H1 (cell line): Measurements from ENCODE around the gene FRMD5. TPM values are rescaled to one million over a fixed set of nuclear protein-coding genes. Genes with fewer than 3 reads are reported as not detected.

Experiments
- CTCF ChIA-PET: fragments of 300-600 bp; sonication (Branson Sonifier 250); formaldehyde crosslinking; loops from one replicate; lab custom pipeline; 2021; ENCODE audit not compliant: partially characterized antibody; lab: Charles Lee
- POLR2A ChIA-PET: fragments of 300-600 bp; sonication (Branson Sonifier 250); formaldehyde crosslinking; loops from one replicate; lab custom pipeline; 2021; ENCODE audit warnings: inconsistent platforms; ENCODE audit not compliant: partially characterized antibody; lab: Charles Lee
- DNase-seq, 2 experiments: peaks; one replicate each; pipeline versions ENCODE4 v3.0.0 to v3.0.0-alpha.2; 2010 to 2022; ENCODE audit warnings: low spot score in 2 of 2, low read depth in 1 of 2, mixed read lengths in 1 of 2
- FAIRE-seq: peaks from 2 replicates; lab custom pipeline; 2011; peaks lifted over from hg19 to GRCh38; lab: Jason Lieb, UNC
- H2AFZ ChIP-seq: 2 replicates; pipeline ENCODE4 v1.8.1; 2012; ENCODE audit warnings: low read length, inconsistent platforms
- H2AK5ac ChIP-seq: 2 replicates; pipeline ENCODE4 v1.6.1; 2013; ENCODE audit warnings: low read depth, low read length
- H2BK120ac ChIP-seq: replicated peaks from 2 replicates; pipeline ENCODE3; 2013; ENCODE audit warnings: low read depth, low read length, inconsistent platforms
- H2BK12ac ChIP-seq: 2 replicates; pipeline ENCODE4 v1.6.1; 2013; ENCODE audit warnings: low read depth, low read length
- H2BK15ac ChIP-seq: 2 replicates; pipeline ENCODE4 v1.6.1; 2013; ENCODE audit warnings: low read length
- H2BK20ac ChIP-seq: 2 replicates; pipeline ENCODE4 v1.6.1; 2013; ENCODE audit warnings: low read length
- H2BK5ac ChIP-seq: 2 replicates; pipeline ENCODE4 v1.6.1; 2013; ENCODE audit warnings: low read depth, low read length
- H3K14ac ChIP-seq: 2 replicates; pipeline ENCODE4 v1.6.1; 2013; ENCODE audit warnings: inconsistent platforms; ENCODE audit not compliant: insufficient read length
- H3K18ac ChIP-seq: 2 replicates; pipeline ENCODE4 v1.6.1; 2013; ENCODE audit warnings: low read length; ENCODE audit errors: extremely low read depth
- H3K23ac ChIP-seq: 2 replicates; pipeline ENCODE4 v1.6.1; 2013; ENCODE audit warnings: inconsistent platforms; ENCODE audit not compliant: insufficient read length
- H3K23me2 ChIP-seq: 2 replicates; pipeline ENCODE4 v1.6.1; 2013; ENCODE audit warnings: low read depth, low read length
- H3K27ac ChIP-seq: 2 replicates; pipeline ENCODE4 v1.6.1; 2011; ENCODE audit warnings: low read depth, low read length, inconsistent platforms
- H3K27me3 ChIP-seq, 4 experiments: replicated peaks in 1 of 4; 1 replicate in 1 of 4; 2 replicates in 3 of 4; pipeline versions ENCODE4 v1.6.1 to v1.8.1; 2011 to 2013; ENCODE audit warnings: low read length in 3 of 4, mild to moderate bottlenecking in 3 of 4, inconsistent platforms in 2 of 4, mixed read lengths in 2 of 4, moderate library complexity in 1 of 4; ENCODE audit not compliant: control insufficient read depth in 3 of 4, insufficient read depth in 3 of 4; ENCODE audit errors: extremely low read depth in 1 of 4
- H3K36me3 ChIP-seq, 4 experiments: 2 replicates each; pipeline versions ENCODE4 v1.6.1 to v1.8.1; 2011 to 2013; ENCODE audit warnings: mild to moderate bottlenecking in 4 of 4, low read length in 3 of 4, moderate library complexity in 2 of 4, control low read depth in 1 of 4, inconsistent platforms in 1 of 4; ENCODE audit not compliant: insufficient read depth in 4 of 4, control insufficient read depth in 2 of 4
- H3K4ac ChIP-seq: replicated peaks from 2 replicates; pipeline ENCODE3; 2013; ENCODE audit warnings: low read length, low read depth, mixed read lengths, inconsistent platforms; ENCODE audit not compliant: insufficient read length
- H3K4me1 ChIP-seq, 4 experiments: replicated peaks in 1 of 4; 1 replicate in 1 of 4; 2 replicates in 3 of 4; pipeline versions ENCODE4 v1.6.1 to v1.8.1; 2011 to 2013; ENCODE audit warnings: low read length in 3 of 4, inconsistent platforms in 2 of 4, mixed read lengths in 1 of 4; ENCODE audit not compliant: insufficient read depth in 4 of 4, control insufficient read depth in 3 of 4
- H3K4me2 ChIP-seq, 2 experiments: 2 replicates each; pipeline versions ENCODE4 v1.6.1 to v1.8.1; 2011 to 2013; ENCODE audit warnings: low read depth in 2 of 2, low read length in 2 of 2, control low read depth in 1 of 2, inconsistent platforms in 1 of 2, mild to moderate bottlenecking in 1 of 2; ENCODE audit not compliant: insufficient read depth in 1 of 2
- H3K4me3 ChIP-seq, 4 experiments: fragments of 200-600, 300-600 bp in 1 of 4; sonication (generic), shearing (Covaris generic), sonication (Bioruptor Twin) in 1 of 4; 2 replicates each; pipeline versions ENCODE4 v1.5.1 to v1.8.1; 2011 to 2016; ENCODE audit warnings: low read length in 4 of 4, low read depth in 3 of 4, control low read depth in 2 of 4, inconsistent platforms in 2 of 4, mild to moderate bottlenecking in 2 of 4, mixed read lengths in 1 of 4, moderate library complexity in 1 of 4; ENCODE audit not compliant: insufficient read depth in 2 of 4; ENCODE audit errors: extremely low read depth in 1 of 4
- H3K56ac ChIP-seq: replicated peaks from 2 replicates; pipeline ENCODE3; 2013; ENCODE audit warnings: low read depth, mild to moderate bottlenecking, mixed read lengths, low read length, inconsistent platforms; ENCODE audit not compliant: insufficient read length
- H3K79me1 ChIP-seq: 2 replicates; pipeline ENCODE4 v1.6.1; 2013; ENCODE audit warnings: low read depth, low read length, control low read depth
- H3K79me2 ChIP-seq, 2 experiments: 2 replicates each; pipeline versions ENCODE4 v1.6.1 to v1.8.1; 2012 to 2013; ENCODE audit warnings: low read length in 2 of 2, mild to moderate bottlenecking in 2 of 2, inconsistent platforms in 1 of 2; ENCODE audit not compliant: insufficient read depth in 2 of 2, control insufficient read depth in 1 of 2
- H3K9ac ChIP-seq, 4 experiments: replicated peaks in 1 of 4; 1 replicate in 1 of 4; 2 replicates in 3 of 4; pipeline versions ENCODE4 v1.6.1 to v1.8.1; 2011 to 2013; ENCODE audit warnings: low read depth in 3 of 4, low read length in 3 of 4, control low read depth in 2 of 4, mild to moderate bottlenecking in 2 of 4, moderate library complexity in 2 of 4, inconsistent platforms in 1 of 4; ENCODE audit errors: extremely low read depth in 1 of 4
- H3K9me3 ChIP-seq, 2 experiments: 2 replicates each; pipeline versions ENCODE4 v1.6.1 to v1.8.1; 2012 to 2013; ENCODE audit warnings: mild to moderate bottlenecking in 2 of 2, moderate library complexity in 2 of 2, control low read depth in 1 of 2, inconsistent platforms in 1 of 2, low read depth in 1 of 2, low read length in 1 of 2, mixed read lengths in 1 of 2; ENCODE audit not compliant: insufficient read depth in 2 of 2
- H4K20me1 ChIP-seq, 2 experiments: replicated peaks in 1 of 2; 2 replicates each; pipeline versions ENCODE3 to v1.8.1; 2011 to 2013; ENCODE audit warnings: inconsistent platforms in 2 of 2, low read length in 2 of 2, mild to moderate bottlenecking in 1 of 2; ENCODE audit not compliant: insufficient read depth in 2 of 2, control insufficient read depth in 1 of 2
- H4K5ac ChIP-seq: 2 replicates; pipeline ENCODE4 v1.6.1; 2013; ENCODE audit warnings: low read length, low read depth, mixed read lengths, inconsistent platforms; ENCODE audit not compliant: insufficient read length
- H4K8ac ChIP-seq: 2 replicates; pipeline ENCODE4 v1.8.0; 2013; ENCODE audit warnings: mild to moderate bottlenecking, moderate library complexity, low read length, inconsistent platforms; ENCODE audit not compliant: insufficient read depth; ENCODE audit errors: extremely low read depth
- H4K91ac ChIP-seq: replicated peaks from 2 replicates; pipeline ENCODE3; 2013; ENCODE audit warnings: low read length, mixed read lengths, inconsistent platforms; ENCODE audit not compliant: insufficient read length
- CBX5 ChIP-seq: fragments of 300-800, 300-1000 bp; sonication (generic); IDR thresholded peaks from 2 replicates; pipeline ENCODE4 v1.7.1; 2016; ENCODE audit warnings: antibody characterized with exemption, low read length, low read depth
- CHD2 ChIP-seq: IDR thresholded peaks from 2 replicates; pipeline ENCODE4 v1.6.1; 2012; ENCODE audit warnings: low read length, improper control_type of control experiment
- MAFK ChIP-seq: IDR thresholded peaks from 2 replicates; pipeline ENCODE4 v1.6.1; 2012; ENCODE audit warnings: low read depth, mild to moderate bottlenecking, improper control_type of control experiment, low read length
- NANOG ChIP-seq: IDR thresholded peaks from 2 replicates; pipeline ENCODE4 v1.6.1; 2011; ENCODE audit warnings: low read length, low read depth, mild to moderate bottlenecking, inconsistent platforms; ENCODE audit not compliant: insufficient read depth, poor library complexity, severe bottlenecking
- polyA plus RNA-seq, 7 experiments: library from polyadenylated mRNA; depleted of rRNA in 3 of 7; stranded (reverse) in 5 of 7; unstranded in 2 of 7; fragments of >200 nt in 5 of 7; fragments of 200-250 nt in 2 of 7; gene quantifications; 1 replicate in 5 of 7; 2 replicates in 1 of 7; 4 replicates in 1 of 7; pipeline versions ENCODE4 v1.2.1 to v1.2.3, GENCODE V29; 2011 to 2013; ENCODE audit warnings: missing spikeins in 2 of 7, mixed read lengths in 2 of 7
- total RNA-seq: library from RNA; stranded (reverse); fragmentation: NEBNext Ultra II Directional; extraction: Animal tissue kit (Norgen Biotek cat#: 25700); gene quantifications from 2 replicates; pipeline ENCODE4 v1.2.1, GENCODE V29; 2021

Gene FRMD5
- total and polyA plus RNA-seq, 2 of the 8 experiments (the other 6 are each of a cell fraction or from before 2014, with no cell fraction given) = 10.1 to 12.6 TPM

GRCh38 chr15:44144992-44145391 lies 50.1 kb downstream of the FRMD5 start:
- H3K18ac ChIP-seq = no peak overlapping the region
- FAIRE-seq (no peak), DNase-seq (no peak)
- no peak overlapping the region for H2BK12ac ChIP-seq
- no peak overlapping the region for H2AFZ ChIP-seq
- ChIA-PET CTCF (interaction anchor here (0.6 to 1.5 kb wide), 4 partner anchors 10 to 147 kb away, joined by 3 to 4 read pairs (median 4); no protein-coding TSS in a partner anchor), POLR2A (no interaction called here)
- H3K4me3 ChIP-seq = no peak overlapping the region
- no peak overlapping the region for H4K8ac ChIP-seq
- no peak overlapping the region for H2BK20ac ChIP-seq
- H3K56ac ChIP-seq = no peak overlapping the region
- no peak overlapping the region for H3K23ac ChIP-seq
- H4K20me1 ChIP-seq = peaks cover 0 to 1% of the 10 kb centered on the region in 2 experiments
- no peaks in the 10 kb centered on the region for H3K9me3 ChIP-seq
- no peak overlapping the region for H2BK15ac ChIP-seq
- no peak overlapping the region for H3K4ac ChIP-seq
- no peak overlapping the region for H2BK120ac ChIP-seq
- no peaks in the 10 kb centered on the region for H3K79me1 ChIP-seq
- H3K79me2 ChIP-seq = no peaks in the 10 kb centered on the region
- H2BK5ac ChIP-seq = no peak overlapping the region
- no peak overlapping the region for H3K9ac ChIP-seq
- H3K23me2 ChIP-seq = no peaks in the 10 kb centered on the region
- no peak overlapping the region for H3K14ac ChIP-seq
- no peak overlapping the region for H2AK5ac ChIP-seq
- no peaks in the 10 kb centered on the region for H3K27me3 ChIP-seq
- H3K4me1 ChIP-seq = no peaks in the 10 kb centered on the region
- no peak overlapping the region for H4K91ac ChIP-seq
- no peak overlapping the region for H3K27ac ChIP-seq
- no peak overlapping the region for H3K4me2 ChIP-seq
- no peak overlapping the region for H4K5ac ChIP-seq
- H3K36me3 ChIP-seq = no peaks in the 10 kb centered on the region
- TF ChIP-seq MAFK (no peak), CHD2 (no peak), CBX5 (no peak), NANOG (no peak)
